HG02870 (cell line): ENCODE results near the gene RPS6KA5.

Experiments
- ATAC-seq: cut with Tn5 transposase; IDR thresholded peaks from one replicate; pipeline ENCODE4 v1.9.1; 2021; ENCODE audit warnings: mild to moderate bottlenecking, moderate library complexity; ENCODE audit not compliant: unreplicated experiment

Gene RPS6KA5

GRCh38 chr14:90813442-90813841 lies 247.0 kb downstream of the RPS6KA5 start:
- ATAC-seq = no peak

DNA sequence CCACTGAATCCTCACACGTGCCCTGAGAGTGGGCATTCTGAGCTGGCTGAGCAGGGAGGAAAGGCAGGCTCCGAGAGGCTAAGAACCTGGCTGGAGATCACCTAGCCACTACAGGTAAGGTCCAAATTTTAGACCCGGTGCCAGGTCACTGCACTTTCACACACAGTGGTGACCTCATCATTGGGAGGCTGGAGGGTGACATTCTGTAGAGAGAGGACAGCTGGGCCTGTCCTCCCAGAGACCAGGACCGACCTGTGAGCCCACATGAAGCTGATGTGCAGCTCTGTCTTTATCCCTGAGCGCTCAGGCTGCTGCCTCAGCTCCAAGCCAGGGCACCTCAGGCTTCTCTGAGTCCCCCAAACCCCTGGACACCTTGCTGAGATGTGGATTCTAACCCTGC lies 248.3 kb downstream of the RPS6KA5 start:
- no peak for ATAC-seq

DNA sequence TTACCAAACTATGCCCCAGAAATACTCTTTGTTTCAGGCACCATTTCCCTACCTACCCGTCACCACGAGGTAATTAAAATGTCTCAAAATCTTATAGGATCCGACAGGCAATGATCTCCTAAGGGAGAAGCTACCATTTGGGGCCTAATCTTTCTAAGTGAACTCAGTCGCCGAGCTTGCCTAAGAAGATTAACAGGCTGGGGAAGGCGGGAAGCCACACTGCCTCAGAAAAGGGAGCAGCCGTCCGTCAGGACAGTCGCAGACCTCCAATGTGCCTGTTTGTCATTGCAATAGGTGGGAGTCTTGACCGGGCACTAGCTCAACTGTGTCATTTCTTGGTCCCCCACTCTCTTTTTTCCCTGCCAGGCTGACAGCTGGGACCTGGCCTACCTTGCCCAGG lies 248.8 kb downstream of the RPS6KA5 start:
- ATAC-seq = no peak

GRCh38 chr14:90810806-90811205 lies 249.6 kb downstream of the RPS6KA5 start:
- ATAC-seq = no peak

DNA sequence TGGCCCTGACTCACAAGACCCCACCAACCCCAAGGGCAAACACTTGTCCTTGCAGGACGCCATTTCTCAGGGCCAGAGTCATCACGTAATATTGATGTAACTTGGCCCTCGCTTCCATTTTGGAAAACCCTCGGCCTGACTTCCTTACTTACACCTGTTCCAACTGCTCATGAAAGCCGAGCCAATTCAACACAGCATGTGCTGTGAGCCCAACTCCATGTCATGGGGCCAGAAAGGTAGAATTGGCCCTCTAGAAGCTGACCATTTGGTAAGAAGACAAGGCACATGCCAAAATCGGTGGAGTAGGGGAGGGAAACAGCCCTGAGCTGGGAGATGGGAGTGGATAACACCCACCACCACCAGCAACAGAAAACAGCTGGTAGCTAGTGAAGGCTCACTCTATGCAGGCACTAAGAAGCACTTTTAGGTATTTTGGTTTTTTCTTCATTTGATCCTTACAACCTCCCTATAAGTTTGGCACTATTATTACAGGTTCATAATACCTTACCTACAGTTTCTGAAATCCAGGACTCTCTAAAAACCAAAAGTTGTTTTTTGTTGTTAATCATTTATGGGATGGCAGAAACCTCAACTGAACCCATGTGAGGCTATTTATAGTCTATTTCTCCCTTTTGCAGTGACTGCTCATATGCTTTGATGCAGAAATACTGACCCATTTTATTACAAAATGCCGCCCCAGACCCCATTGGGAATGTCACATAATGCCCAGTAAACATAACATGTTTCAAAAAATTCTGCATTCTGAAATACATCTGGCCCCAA lies 250.7 kb downstream of the RPS6KA5 start:
- ATAC-seq = no peak

DNA sequence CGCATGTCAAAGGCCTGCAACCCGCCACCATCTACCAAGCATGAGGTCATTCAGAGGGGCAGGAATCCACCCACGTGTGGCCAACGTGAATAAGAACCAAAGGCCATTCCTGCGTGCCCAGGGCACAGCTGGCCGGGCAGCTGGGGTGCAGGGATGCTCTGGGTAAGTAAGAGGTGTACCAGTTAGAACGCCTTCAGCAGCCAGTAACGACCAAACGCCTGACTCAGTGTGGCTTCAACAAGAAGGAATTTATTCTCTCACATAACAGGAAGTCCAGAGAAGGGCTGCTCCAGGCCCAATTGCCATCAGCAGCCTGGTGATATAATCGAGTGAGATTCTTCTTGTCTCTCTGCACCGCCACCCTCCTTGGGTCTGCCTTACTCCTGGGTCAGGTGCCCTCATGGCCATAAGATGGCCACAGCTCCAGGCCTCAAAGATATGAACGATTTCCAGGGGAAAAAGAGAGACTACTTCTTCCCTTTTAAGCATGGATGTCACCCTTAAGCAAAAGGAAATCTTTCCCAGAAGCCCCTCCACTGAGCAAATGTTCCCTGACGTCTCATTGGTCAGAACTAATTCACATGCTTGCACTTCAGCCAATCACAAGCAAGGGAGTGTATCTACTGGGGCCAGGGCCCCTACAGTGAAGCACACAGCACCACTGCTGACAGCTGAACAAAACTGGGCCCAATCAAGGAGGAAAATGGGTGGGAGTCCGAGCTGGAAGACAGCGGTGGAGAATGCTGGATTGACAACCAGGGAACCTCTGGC lies 251.5 kb downstream of the RPS6KA5 start:
- no peak for ATAC-seq

DNA sequence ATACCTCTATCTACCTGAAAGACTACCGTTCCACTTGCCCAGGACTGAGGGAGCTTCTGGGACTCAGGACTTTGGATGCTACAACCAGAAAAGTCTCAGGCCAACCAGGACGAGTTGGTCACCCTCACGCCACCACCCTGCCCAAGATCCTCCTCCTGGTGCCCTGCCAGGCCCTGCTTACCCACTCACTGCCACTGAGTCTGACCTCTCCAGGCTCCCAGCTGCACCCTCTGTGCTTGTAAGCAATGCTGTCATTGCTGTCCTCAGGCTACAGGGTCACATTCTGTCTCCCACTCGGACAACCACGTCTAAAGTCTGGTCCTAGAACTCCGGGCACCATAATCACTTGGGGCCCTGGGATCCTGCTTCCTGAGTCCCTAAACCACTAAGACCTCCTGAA lies 253.4 kb downstream of the RPS6KA5 start:
- ATAC-seq = no peak

DNA sequence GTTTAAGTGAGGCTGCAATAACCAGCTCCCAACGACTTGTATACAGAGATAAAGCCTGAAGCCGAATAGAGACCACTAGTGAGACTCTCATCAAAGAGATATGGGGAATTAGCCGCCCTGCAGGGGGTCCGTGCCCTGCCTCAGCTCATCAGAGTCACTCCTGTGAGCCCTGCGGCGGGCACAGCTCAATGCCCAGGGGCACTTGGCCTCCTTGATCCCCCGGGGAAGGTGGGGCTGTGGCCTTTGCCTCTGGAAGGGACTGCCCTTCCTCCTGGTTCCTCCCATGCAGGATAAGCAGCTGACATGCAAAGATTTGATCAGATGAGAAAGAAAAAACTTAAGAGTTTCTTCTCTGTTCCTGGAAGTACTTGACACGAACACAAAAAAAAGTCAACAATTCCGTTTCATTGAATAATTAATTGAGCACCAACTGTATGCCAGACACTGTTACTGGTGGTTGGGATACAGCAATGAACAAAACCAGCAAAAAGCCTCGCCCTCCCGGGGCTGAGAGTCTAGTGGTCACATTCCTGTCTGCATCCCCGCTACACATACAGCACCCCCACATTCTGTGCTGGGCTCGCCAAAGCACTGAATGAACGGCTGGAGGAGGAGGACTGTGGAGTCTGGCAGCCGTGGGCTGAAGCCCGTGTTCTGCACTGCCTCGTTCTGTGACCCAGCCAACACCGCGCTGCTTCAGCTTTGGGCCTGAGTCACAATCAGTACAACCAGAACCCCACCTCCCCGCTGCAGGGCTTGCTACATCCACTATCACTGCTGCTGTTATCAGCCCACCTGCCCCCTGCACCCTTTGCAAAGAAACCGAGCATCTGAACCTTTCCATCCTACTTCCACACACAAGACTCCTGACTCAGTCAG lies 254.5 kb downstream of the RPS6KA5 start:
- no peak for ATAC-seq

DNA sequence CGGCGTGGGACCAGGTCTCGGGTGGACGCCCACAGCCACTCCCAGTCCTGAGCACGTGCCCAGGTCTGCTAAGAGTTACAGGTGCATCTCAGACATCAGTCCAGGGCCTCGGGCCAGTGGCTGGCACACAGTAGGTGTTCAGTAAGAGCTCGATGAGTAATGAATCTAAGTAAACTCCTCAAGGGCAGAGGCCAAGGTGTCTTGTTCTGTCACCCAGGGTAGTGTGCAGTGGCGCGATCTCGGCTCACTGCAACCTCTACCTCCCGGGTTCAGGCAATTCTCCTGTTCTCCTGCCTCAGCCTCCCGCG lies 255.4 kb downstream of the RPS6KA5 start:
- ATAC-seq = no peak

GRCh38 chr14:90804292-90805083 lies 256.0 kb downstream of the RPS6KA5 start:
- no peak for ATAC-seq

DNA sequence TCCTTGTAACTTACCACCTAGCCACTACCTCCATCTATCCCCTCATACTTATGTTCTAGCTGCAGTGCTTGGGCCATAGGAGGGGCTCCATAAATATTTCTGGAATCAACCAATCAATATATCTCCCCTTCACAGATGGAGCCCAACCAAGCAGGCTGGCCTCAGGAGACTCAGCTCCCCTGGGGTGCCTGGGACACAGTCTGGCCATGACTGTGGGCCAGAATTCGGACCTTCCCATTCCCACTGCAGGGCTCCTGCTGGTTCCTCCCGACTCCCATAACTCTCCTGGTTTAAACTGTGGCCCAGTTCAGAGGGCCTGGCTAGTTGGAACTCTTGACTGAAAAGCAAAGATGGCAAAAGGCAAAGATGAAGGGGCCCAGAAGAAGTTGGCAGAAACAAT lies 257.2 kb downstream of the RPS6KA5 start:
- no peak for ATAC-seq

DNA sequence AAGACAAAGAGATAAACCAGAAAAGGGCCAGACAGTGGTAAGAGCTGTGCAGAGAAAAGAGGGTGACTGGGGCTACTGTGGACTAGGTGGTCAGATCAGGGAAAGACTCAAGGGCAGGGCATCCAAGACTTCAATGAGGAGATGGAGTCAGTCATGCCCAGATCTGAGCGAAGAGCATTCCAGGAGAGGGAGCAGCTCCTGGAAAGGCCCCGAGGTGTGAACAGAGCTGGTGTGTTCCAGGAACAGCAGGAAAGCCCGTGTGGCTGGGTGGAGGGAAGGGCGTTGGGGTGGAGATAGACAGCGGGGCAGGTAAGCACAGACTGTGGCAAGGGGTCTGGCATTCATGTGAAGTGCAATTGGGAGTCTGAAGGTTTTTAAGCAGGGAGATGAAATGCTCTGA lies 261.0 kb downstream of the RPS6KA5 start:
- ATAC-seq = no peak

DNA sequence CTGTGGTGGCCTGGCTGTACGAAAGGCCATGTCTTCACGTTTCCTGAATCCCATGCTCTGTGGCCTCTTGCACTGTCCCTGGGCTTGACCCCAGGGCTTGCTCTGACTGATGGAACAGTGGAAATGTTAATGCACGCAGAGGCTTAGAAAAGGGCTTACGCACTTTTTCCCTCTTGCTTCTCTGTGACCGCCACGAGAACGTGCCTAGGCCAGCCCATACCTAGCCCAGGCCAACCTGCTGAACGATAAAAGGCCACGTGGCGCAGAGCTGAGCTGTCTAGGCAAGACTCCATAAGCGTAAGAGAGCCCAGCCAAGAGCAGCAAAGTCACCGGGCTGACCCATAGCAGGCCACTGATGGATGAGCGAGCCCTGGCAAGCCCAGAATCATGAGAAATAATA lies 262.5 kb downstream of the RPS6KA5 start:
- ATAC-seq = no peak
